Measurements from ENCODE around the gene MAGI1.
"Not testable (repeated sequence)": the region's sequence is repeated elsewhere in the genome, so short reads cannot be mapped to it uniquely, and the experiment has no call there.

Gene MAGI1

DNA sequence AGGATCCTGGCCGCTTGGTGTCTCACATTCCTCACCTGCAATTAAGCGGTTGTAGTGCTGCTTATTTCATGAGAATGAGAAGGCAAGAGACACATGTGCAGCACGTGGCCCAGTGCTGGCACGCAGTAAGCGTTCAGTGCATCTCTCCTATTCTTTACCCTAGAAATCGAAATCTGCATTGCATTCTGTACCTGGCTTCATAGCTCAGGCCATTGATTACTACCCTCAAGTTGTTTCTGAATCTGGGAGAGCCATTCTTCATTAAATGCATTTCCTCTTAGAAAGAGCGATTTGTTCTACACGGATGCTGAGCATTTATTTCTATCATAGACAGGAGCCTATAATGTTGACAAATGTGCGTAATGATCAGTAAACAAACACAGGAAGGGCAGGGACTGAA, 168.9 kb downstream of the MAGI1 start:
- no peaks in the 10 kb centered on the region for H4K20me1 ChIP-seq (ENCODE audit: insufficient read depth)
- TF ChIP-seq, protein P1, sequence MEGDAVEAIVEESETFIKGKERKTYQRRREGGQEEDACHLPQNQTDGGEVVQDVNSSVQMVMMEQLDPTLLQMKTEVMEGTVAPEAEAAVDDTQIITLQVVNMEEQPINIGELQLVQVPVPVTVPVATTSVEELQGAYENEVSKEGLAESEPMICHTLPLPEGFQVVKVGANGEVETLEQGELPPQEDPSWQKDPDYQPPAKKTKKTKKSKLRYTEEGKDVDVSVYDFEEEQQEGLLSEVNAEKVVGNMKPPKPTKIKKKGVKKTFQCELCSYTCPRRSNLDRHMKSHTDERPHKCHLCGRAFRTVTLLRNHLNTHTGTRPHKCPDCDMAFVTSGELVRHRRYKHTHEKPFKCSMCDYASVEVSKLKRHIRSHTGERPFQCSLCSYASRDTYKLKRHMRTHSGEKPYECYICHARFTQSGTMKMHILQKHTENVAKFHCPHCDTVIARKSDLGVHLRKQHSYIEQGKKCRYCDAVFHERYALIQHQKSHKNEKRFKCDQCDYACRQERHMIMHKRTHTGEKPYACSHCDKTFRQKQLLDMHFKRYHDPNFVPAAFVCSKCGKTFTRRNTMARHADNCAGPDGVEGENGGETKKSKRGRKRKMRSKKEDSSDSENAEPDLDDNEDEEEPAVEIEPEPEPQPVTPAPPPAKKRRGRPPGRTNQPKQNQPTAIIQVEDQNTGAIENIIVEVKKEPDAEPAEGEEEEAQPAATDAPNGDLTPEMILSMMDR (conservative IDR thresholded peaks at IDR 0.05; ENCODE audit: low read depth, low read length): no peak
- H3K4me1 ChIP-seq (ENCODE audit: low read depth, poor library complexity, severe bottlenecking): peaks cover 15% of the 10 kb centered on the region
- H3K36me3 ChIP-seq (ENCODE audit: insufficient read depth): no peaks in the 10 kb centered on the region
- no peak overlapping the region for H3K4me2 ChIP-seq
- H2AFZ ChIP-seq (ENCODE audit: low read depth): no peak overlapping the region
- H3K79me2 ChIP-seq (ENCODE audit: insufficient read depth, low read depth): no peaks in the 10 kb centered on the region
- H3K27me3 ChIP-seq (ENCODE audit: insufficient read depth, low read depth): no peaks in the 10 kb centered on the region
- H3K27ac ChIP-seq: no peak overlapping the region
- no peak overlapping the region for H3K9ac ChIP-seq
- no peak overlapping the region for H3K4me3 ChIP-seq (IDR thresholded peaks at IDR 0.05; ENCODE audit: insufficient read depth, low read depth, low read length)

GRCh38 chr3:65867463-65868210, 171.1 kb downstream of the MAGI1 start:
- H3K4me3 ChIP-seq (IDR thresholded peaks at IDR 0.05; ENCODE audit: insufficient read depth, low read depth, low read length): no peak overlapping the region
- TF ChIP-seq, protein P1 (conservative IDR thresholded peaks at IDR 0.05; ENCODE audit: low read depth, low read length): no peak
- H4K20me1 ChIP-seq (ENCODE audit: insufficient read depth): no peaks in the 10 kb centered on the region
- no peak overlapping the region for H2AFZ ChIP-seq (ENCODE audit: low read depth)
- H3K27ac ChIP-seq: no peak overlapping the region
- H3K4me1 ChIP-seq (ENCODE audit: low read depth, poor library complexity, severe bottlenecking): peaks cover 20% of the 10 kb centered on the region
- H3K4me2 ChIP-seq: no peak overlapping the region
- no peaks in the 10 kb centered on the region for H3K79me2 ChIP-seq (ENCODE audit: insufficient read depth, low read depth)
- no peaks in the 10 kb centered on the region for H3K27me3 ChIP-seq (ENCODE audit: insufficient read depth, low read depth)
- no peaks in the 10 kb centered on the region for H3K36me3 ChIP-seq (ENCODE audit: insufficient read depth)
- H3K9ac ChIP-seq: no peak overlapping the region

DNA sequence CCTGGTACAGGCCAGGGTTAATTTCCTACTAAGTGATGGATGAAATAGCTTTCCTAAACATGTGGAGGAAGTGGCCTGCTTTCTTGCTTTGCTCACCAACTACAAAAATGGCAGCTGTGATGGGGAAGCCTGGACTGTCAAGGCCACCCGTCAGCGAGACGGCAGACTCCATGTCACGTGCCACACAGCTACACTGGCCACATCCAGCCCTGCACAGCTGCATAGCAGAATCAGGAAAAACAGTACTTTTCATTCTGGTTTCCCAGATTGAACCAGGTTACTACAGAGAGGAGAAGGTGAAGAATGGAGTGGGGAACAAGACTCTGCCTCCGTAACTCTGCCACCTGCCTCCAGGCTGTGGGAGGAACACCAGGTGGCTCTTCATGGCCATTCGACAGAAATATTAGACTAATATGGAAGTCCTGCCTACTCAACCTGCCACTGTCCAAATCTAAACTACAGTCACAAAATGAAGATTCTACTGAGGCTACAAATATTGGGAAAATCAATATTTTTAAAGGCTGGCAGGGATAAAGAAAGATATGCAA, 174.3 kb downstream of the MAGI1 start:
- H3K4me3 ChIP-seq (IDR thresholded peaks at IDR 0.05; ENCODE audit: insufficient read depth, low read depth, low read length): no peak overlapping the region
- H3K4me1 ChIP-seq (ENCODE audit: low read depth, poor library complexity, severe bottlenecking): peaks cover 20% of the 10 kb centered on the region
- no peak overlapping the region for H3K27ac ChIP-seq
- TF ChIP-seq, protein P1 (conservative IDR thresholded peaks at IDR 0.05; ENCODE audit: low read depth, low read length): no peak
- no peak overlapping the region for H3K4me2 ChIP-seq
- H3K79me2 ChIP-seq (ENCODE audit: insufficient read depth, low read depth): no peaks in the 10 kb centered on the region
- no peaks in the 10 kb centered on the region for H4K20me1 ChIP-seq (ENCODE audit: insufficient read depth)
- H3K36me3 ChIP-seq (ENCODE audit: insufficient read depth): no peaks in the 10 kb centered on the region
- no peaks in the 10 kb centered on the region for H3K27me3 ChIP-seq (ENCODE audit: insufficient read depth, low read depth)
- no peak overlapping the region for H3K9ac ChIP-seq
- no peak overlapping the region for H2AFZ ChIP-seq (ENCODE audit: low read depth)

- no peak overlapping the region for H2AFZ ChIP-seq (ENCODE audit: low read depth)
- H3K36me3 ChIP-seq (ENCODE audit: insufficient read depth): no peaks in the 10 kb centered on the region
- H3K27ac ChIP-seq: no peak overlapping the region
- H3K27me3 ChIP-seq (ENCODE audit: insufficient read depth, low read depth): no peaks in the 10 kb centered on the region
- no peak overlapping the region for H3K4me3 ChIP-seq (IDR thresholded peaks at IDR 0.05; ENCODE audit: insufficient read depth, low read depth, low read length)
- no peaks in the 10 kb centered on the region for H4K20me1 ChIP-seq (ENCODE audit: insufficient read depth)
- H3K79me2 ChIP-seq (ENCODE audit: insufficient read depth, low read depth): no peaks in the 10 kb centered on the region
- TF ChIP-seq, protein P1 (conservative IDR thresholded peaks at IDR 0.05; ENCODE audit: low read depth, low read length): no peak
- peaks cover 14% of the 10 kb centered on the region for H3K4me1 ChIP-seq (ENCODE audit: low read depth, poor library complexity, severe bottlenecking)
- no peak overlapping the region for H3K9ac ChIP-seq
- H3K4me2 ChIP-seq: no peak overlapping the region
Observed at GRCh38 chr3:65861718-65862117, 177.0 kb downstream of the MAGI1 start.

DNA sequence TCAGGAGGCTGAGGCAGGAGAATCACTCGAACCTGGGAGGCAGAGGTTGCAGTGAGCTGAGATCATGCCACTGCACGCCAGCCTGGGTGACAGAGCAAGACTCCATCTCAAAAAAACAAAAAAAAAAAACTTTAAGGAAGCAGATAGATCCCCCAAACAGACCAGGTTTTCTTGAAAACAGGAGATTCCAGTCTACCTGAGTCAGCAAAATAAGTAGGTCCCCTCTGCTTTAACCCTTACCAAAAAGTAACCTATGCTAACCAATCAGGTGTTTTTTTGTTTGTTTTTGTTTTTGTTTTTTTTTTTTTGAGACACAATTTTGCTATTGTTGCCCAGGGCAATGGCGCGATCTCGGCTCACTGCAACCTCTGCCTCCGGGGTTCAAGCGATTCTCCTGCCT, 179.1 kb downstream of the MAGI1 start:
- H3K4me2 ChIP-seq; H4K20me1 ChIP-seq (ENCODE audit: insufficient read depth); H3K36me3 ChIP-seq (ENCODE audit: insufficient read depth); H3K27ac ChIP-seq; H3K4me3 ChIP-seq (IDR thresholded peaks at IDR 0.05; ENCODE audit: insufficient read depth, low read depth, low read length); H3K27me3 ChIP-seq (ENCODE audit: insufficient read depth, low read depth); H3K9ac ChIP-seq; H2AFZ ChIP-seq (ENCODE audit: low read depth); H3K79me2 ChIP-seq (ENCODE audit: insufficient read depth, low read depth): not testable (repeated sequence)
- H3K4me1 ChIP-seq (ENCODE audit: low read depth, poor library complexity, severe bottlenecking): peaks cover 17% of the 10 kb centered on the region
